Suprapubic skin (tissue), 4 donors: Measurements from ENCODE around the gene DAPL1.

Source experiments
- CTCF ChIP-seq, 2 donors: fragments of 200-600 bp in 1 of 2; fragments of 450-650 bp in 1 of 2; sonication (generic) in 1 of 2; IDR thresholded peaks; one replicate each; pipeline ENCODE4 v1.5.1; 2016 to 2019; ENCODE audit warnings: antibody characterized with exemption in 2 of 2, mild to moderate bottlenecking in 1 of 2, moderate library complexity in 1 of 2
- EP300 ChIP-seq: sonication (generic); formaldehyde crosslinking; IDR thresholded peaks from one replicate; pipeline ENCODE4 v1.6.1; 2017; ENCODE audit warnings: antibody characterized with exemption
- POLR2A ChIP-seq, 2 donors: fragments of 450-650 bp; IDR thresholded peaks; one replicate each; pipeline ENCODE4 v1.6.1; 2017; ENCODE audit warnings: antibody characterized with exemption in 2 of 2, mild to moderate bottlenecking in 2 of 2, moderate library complexity in 2 of 2
- POLR2AphosphoS5 ChIP-seq, 3 donors: sonication (generic); formaldehyde crosslinking; IDR thresholded peaks; one replicate each; pipeline ENCODE4 v1.6.1; 2017; ENCODE audit warnings: antibody characterized with exemption in 3 of 3

DNA sequence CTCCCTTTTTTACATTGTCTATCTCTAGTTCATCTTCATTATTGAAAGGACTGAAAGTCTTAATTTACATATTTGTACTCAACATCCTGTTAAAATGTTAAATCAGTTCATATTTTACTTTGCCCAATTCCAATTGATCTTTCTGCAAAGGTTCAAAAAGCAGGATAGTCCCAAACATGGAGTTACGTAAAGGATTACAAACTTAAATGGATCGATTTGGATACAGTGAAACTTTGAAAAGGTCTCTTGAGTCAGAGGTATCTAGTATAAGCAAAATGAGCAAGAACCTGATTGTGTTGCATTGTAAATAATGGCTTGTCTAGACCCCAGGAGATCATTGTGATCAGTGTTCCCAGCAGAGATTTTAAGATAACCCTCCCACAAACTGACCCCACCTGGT lies 4.1 kb downstream of the DAPL1 start:
- TF ChIP-seq POLR2A (IDR thresholded peaks at IDR 0.05) (no peak), CTCF (IDR thresholded peaks at IDR 0.05) (no peak), EP300 (no peak), POLR2AphosphoS5 (IDR thresholded peaks at IDR 0.05) (no peak)
